Tibial nerve (tissue), 3 donors: ENCODE measurements around the gene FOXP4.

Source experiments
- POLR2A ChIP-seq, 2 donors: fragments of 450-650 bp; IDR thresholded peaks; one replicate each; pipeline ENCODE4 v1.6.1; 2017; ENCODE audit warnings: antibody characterized with exemption in 2 of 2, mild to moderate bottlenecking in 2 of 2, moderate library complexity in 2 of 2
- TF ChIP-seq, protein P1 (sequence below), 5 experiments: fragments of 200-600 bp in 3 of 5; fragments of 450-650 bp in 2 of 5; sonication (generic) in 3 of 5; IDR thresholded peaks; one replicate each; pipeline ENCODE4 v1.5.1; 2016 to 2019; ENCODE audit warnings: antibody characterized with exemption in 5 of 5, mild to moderate bottlenecking in 3 of 5, moderate library complexity in 2 of 5

DNA sequence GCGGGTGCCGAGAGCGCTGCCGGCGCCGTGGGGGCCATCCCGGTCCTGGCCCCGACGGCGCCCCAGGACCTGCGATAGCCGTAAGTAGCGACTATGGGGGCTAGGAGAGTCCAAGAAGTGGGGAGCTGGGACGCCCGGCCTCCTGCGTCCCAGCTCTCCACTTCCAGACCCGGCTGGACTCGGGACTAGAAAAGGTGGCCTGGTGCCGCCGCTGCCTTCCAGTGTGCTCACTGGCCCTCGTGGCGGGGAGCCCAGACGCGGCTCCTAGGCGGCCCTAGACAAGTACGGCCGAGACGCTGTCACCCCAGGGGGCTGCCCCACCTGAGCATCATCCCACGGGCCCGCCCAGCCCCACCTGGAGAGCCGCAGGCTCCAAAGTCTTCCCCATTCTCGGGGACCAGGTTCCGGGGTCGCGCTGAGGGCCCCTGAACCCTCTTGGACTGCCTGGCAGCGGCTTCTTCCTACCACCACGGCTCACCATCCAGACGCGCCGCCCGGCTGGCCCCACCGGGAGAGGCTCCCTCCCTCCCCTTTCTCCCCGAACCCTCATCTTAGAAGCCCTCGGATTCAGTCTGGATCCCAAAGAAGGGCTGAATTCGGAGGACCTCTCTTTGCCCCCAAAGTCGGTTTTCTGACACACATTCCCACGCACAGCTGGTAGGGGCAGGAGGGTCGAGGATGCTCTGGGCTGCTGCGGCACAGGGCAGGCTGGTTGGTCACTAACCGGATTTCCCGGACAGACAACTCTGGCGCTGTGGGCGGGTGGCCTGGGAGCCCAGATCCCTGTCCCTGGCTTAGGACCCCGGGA lies 91.2 kb downstream of the FOXP4 start:
- TF ChIP-seq, protein P1, sequence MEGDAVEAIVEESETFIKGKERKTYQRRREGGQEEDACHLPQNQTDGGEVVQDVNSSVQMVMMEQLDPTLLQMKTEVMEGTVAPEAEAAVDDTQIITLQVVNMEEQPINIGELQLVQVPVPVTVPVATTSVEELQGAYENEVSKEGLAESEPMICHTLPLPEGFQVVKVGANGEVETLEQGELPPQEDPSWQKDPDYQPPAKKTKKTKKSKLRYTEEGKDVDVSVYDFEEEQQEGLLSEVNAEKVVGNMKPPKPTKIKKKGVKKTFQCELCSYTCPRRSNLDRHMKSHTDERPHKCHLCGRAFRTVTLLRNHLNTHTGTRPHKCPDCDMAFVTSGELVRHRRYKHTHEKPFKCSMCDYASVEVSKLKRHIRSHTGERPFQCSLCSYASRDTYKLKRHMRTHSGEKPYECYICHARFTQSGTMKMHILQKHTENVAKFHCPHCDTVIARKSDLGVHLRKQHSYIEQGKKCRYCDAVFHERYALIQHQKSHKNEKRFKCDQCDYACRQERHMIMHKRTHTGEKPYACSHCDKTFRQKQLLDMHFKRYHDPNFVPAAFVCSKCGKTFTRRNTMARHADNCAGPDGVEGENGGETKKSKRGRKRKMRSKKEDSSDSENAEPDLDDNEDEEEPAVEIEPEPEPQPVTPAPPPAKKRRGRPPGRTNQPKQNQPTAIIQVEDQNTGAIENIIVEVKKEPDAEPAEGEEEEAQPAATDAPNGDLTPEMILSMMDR (IDR thresholded peaks at IDR 0.05) = no peak
- TF ChIP-seq POLR2A (IDR thresholded peaks at IDR 0.05) = no peak
